Hippocampal formation (tissue), 2 donors: ENCODE results near the gene OLFM2.
A peak's percentile ranks its signal among the peaks of the same experiment; 100 is the strongest.

Experiments
- DNase-seq, 2 donors: peaks; one replicate each; lab custom pipeline; 2025; lab: John Stamatoyannopoulos, UW

OLFM2 gene

DNA sequence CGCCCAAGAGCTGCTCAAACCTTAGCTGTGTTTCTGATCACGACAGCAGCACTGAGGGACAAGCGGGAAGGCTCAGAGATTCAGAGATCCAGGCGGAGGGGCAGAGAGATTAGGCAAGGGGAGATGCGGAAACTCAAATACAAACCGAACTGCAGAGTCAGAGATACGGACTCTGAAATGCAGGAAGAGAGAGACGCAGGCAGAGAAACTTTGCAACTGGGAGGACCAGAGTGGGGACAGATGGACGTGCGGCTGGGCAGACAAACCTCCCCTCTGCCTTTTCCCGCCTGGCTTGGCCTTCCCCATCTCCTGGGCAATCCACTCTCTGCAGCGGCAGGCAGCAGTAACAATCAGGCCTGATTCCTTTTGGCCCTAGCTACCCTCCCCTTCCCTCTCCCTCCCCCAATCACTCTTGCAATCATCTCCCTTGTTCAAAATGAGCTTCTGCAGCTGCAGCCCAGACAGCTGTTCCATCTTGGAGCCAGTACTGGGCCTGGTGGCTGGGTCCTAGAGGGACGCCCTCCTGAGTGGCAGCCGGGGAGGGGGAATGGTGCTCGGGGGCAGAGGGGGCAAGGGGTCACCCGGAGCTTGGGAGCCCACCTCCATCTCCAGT is 29.7 kb downstream of the OLFM2 start:
- peak in 1 of 2 donors; percentile 18 for DNase-seq

DNA sequence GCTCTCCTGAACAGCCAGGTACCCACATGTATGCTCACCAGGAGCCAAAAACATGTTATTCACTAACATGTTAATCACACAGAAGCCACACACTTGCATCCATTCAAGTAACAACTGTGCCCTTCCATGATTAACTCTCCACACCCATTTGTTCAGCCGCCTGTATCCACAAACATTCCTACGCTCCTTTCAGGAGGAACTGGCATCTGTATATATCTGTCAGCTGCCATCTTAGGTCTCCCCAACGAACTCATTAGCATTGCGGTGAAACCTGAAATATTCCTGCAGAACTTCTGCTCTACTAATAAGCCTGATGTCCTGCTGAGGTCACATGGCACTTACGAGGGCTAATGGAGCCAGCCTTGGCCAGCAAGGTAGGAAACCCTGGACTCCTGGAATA is 33.0 kb downstream of the OLFM2 start:
- DNase-seq = no peak

DNA sequence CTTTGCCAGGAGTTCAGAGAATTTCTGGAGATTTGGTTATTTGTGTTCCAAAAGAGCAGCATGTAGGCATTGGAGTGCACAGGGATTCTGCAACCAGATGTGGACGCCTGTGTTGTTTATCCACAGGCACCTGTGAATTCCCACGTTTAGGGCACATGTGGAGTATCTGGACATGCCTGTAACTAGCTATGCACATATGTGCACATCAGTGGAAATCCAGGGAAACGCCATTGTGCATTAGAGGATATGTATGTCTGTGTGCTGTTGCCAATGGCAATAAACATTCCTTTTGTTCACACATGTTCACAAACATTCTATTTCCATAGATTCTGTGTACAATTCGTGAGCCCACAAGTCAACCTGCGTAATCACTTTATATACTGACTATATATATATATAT is 34.7 kb downstream of the OLFM2 start:
- no peak for DNase-seq

DNA sequence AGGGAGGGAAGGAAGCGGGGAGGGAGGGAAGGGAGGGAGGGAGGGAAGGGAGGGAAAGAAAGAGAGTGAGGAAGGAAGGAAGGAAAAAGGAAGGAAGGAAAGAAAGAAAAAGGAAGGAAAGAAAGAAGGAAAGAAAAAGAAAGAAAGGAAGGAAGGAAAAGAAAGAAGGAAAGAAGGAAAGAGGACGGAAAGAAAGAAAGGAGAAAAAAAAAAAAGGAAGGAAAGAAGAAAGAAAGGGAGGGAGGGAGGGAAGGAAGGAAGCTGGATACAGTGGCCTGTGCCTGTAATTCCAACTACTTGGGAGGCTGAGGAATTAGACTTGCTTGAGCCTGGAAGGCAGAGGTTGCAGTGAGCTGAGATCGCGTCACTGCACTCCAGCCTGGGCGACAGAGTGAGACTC is 35.3 kb downstream of the OLFM2 start:
- no peak for DNase-seq

DNA sequence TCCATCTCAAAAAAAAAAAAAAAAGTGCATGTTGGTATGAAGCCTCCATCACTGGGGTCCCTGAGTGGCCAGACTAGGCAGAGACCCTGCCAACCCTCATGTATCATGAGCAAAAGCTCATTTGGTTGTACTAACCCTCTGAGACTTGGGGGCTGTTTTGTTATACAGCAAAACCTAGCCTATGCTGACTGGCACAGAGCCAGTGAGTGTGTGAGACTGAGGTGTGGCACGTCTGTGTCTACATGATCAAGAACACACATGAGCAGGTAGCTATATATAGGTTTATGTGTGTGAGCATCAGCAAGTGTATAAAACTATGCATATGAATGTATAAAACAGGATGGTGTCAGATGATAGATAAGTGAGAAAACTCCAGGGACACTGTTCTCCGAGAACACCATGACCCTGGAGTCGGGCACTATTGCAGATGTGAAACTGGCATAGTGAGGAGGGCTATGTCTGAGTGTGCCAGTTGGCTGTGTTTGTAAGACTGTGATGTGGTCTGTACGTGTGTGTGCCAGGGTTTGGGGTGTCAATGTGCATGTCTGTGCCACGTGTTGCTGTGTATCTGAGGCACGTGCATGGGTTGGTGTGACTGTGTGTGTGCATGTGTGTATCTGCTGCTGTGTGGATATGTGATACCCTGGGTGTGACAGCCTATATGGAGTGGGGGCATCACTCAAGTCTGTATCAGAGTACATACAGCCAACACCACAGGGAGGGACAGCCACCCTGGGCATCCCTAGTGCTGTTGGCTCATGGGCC is 44.5 kb downstream of the OLFM2 start:
- DNase-seq = no peak

DNA sequence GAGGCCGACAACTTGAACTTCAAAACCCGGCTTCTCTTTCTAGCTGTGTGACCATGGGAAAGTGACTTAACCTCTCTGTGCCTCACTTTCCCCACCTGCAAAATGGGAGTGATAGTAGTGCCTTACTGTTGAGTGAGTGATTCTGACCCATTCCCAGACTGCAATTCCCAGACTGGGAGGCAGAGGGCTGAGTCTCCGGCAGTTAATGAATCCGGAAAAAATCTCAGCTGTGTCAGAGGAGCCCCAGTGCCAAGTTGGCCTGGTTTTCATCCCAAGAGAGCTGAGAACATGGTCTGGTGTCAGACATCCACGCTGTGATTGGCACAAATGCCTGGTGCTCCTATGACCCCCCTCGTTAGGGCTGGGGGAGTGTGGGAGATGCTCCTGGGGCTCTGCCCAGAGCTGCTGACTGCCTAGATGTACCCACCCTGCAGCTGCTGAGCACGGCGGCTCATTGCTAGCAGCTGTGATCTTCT is 51.2 kb downstream of the OLFM2 start:
- peak; percentile 49 to 51 for DNase-seq

DNA sequence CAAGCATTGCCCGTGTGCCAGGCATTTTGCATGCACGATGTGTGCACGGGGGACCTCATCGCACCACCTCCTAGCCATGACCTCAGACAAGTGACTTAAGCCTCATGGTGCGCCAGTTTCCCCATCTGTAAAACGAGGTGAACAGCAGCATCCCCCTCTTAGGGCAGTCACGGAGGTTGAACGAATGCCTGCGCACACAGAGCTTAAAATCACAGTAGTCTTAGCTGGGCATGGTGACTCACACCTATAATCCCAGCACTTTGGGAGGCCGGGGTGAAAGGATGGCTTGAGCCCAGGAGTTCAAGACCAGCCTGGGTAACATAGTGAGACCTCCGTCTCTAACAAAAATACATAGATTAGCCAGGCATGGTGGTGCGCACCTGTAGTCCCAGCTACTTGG is 52.6 kb downstream of the OLFM2 start:
- DNase-seq = no peak

DNA sequence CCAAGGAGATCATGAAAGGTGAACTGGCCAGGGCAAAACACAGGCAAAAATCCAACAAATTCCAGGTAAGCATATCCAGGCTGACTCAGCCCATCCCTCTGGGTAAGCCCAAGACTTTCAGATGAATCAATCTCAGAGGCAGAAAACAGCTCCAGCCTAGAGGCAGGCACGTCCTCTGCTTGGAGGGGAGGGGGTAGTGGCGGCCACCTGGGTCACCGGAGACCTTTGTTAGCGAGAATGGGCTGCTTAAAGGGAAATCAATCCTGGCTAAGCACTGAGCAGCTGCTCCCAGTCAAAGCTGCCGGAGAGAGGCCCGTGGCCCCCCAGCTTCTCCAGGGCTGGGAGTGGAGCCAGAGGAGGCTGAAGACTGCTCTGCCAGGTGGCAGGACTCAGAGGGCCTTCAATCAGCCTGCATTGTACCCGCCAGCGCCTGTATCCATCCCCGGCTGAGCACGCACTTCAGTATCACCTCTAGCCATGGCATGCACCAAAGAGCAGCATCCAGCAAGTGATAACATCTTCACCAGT is 53.0 kb downstream of the OLFM2 start:
- DNase-seq = peak in 1 of 2 donors; percentile 14

DNA sequence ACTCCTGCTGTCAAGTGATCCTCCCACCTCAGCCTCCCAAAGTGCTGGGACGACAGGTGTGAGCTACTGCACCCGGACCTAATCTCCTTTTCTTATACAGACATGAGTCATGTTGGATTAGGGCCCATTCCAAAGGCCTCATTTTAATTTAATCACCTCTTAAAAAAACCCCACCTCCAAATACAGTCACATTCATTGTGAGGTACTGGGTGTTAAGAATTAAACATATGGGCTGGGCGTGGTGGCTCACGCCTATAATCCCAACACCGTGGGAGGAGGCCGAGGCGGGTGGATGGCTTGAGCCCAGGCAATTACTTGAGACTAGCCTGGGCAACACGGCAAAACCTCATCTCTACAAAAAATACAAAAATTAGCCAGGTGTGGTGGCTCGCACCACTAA is 54.6 kb downstream of the OLFM2 start:
- DNase-seq = no peak

DNA sequence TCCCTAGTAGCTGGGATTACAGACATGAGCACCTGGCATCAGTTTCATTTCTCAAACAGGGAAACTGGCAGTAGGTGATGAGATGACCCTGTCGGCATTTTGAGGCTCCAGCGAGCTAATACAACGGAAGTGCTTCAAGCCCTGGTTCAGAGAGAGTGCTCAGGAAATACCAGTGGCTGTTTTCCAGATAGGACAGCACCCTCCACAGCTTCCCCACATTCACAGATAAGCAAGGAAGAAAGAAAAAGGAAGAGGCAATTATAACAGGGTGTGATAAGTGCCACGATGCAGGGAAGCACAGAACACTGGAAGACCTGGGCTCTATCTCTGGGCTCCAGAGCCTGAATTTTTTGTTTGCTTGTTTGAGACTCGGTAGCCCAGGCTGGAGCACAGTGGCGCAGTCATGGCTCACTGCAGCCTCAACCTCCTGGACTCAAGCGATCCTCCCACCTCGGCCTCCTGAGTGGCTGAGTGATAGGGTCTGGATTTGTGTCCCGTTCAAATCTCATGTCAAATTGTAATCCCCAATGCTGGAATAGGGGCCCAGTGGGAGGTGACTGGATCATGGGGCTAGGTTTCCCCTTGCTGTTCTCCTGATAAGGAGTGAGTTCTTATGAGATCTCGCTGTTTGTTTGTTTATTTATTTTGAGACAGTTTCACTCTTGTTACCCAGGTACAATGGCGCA is 57.7 kb downstream of the OLFM2 start:
- no peak for DNase-seq

DNA sequence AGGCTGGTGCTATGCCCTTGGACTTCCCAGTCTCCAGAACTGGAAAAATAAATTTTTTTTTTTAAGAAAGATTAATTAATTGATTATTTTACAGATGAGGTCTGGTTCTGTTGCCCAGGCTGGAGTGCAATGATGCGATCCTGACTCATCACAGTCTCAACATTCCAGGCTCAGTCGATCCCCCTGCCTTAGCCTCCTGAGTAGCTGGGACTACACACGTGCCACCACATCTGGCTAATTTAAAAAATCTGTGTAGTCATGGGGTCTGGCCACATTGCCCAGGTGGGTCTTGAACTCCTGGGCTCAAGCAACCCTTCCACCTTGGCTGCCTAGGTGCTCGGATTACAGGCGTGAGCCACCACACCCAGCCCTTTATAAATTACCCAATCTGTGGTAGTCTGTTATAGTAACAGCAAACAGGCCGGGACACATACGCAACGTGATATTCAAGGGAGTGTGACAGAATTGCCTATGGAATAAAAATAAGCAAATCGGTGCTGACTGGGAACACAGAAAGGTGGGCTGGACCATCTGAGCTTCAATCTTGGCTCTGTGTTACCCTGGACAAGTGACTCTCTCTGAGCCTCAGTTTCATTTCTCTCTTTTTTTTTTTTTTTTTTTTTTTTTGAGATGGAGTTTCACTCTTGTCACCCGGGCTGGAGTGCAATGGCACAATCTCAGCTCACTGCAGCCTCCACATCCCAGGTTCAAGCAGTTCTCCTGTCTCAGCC is 58.4 kb downstream of the OLFM2 start:
- DNase-seq = no peak

DNA sequence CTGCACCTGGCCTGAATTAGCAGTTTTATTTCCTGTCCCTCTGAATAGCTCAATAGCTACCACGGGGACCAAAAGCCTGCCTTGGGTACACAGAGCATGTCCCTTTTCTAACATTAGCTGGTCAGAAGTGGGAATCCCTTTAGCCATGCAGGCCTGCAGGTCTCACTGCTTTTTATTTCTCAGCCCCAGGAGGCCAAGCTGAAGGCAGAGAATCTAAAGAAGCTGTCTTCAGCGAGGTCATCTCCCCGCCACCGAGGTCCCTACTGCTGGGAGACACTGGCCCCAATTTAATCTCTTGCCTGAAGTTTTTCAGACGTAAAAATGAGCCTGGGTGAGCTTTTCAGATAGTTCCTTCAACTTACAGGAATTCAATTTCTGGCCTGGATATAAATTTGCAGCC is 60.5 kb downstream of the OLFM2 start:
- no peak for DNase-seq

DNA sequence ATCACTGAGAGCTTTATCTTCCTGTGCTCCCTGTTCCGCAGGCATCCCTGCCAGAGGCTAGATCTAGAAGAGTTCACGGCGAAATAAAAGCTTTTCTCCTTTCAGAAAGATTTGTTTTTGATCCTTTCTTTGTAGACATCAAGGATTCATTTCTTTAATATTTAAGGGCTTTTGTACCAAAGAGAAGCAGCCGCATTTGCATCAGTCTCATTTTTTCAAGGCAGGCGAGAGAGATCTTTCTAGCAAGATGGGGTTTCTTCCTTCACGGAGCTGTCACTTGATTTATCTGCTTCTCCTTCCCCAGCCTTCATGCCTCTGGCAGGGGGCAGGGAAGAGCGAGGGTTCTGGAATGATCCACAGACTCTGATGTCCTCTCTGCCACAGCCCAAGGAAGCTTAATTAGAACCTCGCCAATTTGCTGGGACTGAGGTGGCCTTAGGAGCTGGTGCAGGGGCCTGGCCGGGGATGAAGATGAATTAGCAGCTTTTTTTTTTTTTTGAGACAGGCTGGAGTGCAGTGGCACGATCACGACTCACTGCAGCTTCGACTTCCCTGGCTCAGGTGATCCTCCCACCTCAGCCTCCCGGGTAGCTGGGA is 61.2 kb downstream of the OLFM2 start:
- no peak for DNase-seq

DNA sequence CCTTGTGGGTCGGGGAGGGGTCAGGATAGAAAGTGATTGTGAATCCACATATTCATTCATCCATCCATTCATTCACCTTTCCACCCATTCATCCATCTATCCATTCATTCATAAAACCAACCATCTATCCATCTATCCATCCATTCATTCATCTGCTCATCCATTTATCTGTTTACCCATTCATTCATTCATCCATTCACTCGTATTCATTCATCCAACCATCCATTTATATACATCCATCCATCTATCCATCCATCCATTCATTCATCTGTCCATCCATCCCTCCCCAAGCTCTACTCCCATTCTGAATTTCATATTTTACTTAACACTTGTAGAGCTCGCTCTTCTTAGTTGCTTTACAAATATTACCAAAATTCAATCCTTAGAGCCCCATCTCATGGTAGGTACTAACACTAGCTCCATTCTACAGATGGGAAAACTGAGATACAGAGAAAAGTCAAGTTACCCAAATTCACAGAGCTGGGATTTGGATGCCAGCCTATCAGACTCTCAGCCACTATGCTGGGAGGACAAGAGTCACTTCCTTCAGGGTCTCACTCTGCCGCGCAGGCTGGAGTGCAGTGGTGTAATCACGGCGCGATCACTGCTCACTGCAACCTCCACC is 63.6 kb downstream of the OLFM2 start:
- DNase-seq = no peak

DNA sequence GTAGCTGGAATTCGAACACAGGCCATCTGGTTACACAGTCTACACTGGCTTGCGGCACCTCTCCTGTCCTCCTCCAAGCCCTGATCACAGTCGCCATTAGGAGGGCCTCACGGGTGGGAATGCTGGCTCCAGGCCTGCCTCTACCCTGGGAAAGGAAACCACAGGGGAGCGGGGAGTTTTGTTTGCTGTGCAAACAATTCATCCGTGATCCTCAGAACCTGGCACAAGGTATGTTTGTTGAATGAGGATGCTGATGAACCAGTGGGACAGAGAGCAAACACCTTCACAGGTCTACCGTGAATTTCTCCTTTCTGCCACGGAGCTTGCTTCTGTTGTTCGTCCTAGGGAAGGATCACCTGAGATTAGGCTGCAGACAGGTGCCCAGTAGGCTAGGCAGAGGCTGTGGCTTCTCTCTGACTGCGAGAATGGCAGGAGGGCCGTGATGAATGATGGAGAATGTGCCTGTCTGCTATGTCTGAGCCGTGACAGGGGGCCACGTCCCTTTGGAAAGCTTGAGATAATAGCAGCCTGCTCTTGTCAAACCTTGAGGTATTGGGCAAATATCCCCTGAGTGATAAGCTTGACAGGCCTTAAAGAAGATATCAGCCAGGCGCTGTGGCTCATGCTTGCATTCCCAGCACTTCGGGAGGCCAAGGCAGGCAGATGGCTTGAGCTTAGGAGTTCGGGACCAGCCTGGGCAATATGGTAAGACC is 64.5 kb downstream of the OLFM2 start:
- DNase-seq = no peak

DNA sequence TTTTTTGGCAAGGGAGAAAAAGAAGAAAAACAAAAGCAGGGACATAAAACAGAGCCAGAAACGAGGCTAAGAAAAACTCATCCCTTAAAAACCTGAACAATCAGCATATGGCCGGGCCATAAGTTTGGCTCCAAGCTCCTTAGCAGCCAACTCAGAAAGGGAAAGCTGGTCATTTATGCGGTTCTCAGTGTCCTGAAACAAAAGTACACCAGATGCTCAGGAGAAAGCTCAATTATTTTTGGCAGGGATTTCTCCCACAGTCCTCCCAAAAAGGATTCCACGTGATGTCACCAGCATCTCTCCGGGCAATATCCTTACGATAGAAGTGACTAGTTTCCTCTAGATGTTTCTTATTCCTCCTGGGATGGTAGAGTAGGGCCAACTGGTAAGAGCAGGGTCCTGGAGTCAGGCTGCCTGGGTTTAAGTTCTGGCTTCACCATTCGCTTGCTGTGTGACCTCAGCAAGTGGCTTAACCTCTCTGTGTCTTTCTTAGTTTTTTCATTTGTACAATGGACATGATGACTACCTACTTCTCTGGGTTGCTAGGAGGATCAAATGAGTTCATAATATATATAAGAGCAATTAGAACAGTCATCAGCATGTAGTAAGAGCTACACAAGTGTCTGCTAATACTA is 67.2 kb downstream of the OLFM2 start:
- DNase-seq = peak in 1 of 2 donors; percentile 44

DNA sequence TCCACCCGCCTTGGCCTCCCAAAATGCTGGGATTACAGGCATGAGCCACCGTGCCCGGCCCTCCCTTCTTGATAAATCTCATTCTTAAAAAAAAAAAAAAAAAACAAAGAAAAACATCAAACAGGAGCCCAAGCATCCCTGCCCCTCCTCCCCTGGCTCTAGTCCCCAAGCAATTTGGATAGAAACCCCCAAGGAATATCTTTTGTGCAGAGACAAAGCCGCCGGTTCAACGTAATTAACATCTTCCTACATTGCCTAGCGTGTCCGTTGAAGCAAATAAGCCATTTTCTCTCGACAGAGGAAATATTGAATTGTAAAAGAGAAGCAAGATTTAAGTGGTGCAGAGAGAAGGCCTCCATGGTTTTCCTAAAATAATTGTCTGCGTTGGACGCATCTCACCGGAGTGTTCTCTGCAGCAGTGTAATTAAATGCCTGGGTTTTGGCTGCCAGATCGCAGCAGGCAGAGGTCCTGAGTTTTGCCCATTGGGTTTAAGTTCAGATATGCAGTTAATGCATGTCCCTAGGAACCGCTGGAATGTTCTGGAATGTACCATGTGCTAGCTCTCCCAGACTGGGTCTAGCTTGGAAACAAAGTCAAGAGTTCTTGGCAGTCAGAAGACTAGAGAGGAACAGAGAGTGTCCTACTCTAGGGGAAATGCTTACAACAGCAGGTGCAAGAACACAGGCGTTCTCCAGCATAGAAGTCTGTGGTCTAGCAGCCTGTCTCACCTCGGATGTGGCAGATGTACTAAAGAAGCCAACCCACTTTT is 70.4 kb downstream of the OLFM2 start:
- peak in 1 of 2 donors; percentile 43 for DNase-seq

DNA sequence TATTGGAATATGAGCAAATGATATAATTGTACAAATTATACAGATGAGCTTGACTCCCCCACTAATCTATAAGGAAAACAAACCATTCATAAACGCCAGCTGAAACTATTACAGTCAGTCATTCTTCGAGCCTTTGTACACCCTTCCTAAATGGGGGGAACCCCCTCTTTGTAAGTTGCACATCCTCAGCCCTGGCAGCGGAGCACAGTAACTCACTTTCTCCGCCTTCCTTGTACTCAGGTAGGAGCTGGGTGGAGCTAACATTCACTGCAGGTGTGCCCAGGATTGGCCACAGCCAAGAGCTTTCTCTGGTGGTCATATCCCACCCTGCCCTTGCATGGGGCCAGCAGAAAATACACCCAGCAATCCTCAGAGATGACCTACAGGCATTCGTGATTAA is 72.6 kb downstream of the OLFM2 start:
- no peak for DNase-seq

DNA sequence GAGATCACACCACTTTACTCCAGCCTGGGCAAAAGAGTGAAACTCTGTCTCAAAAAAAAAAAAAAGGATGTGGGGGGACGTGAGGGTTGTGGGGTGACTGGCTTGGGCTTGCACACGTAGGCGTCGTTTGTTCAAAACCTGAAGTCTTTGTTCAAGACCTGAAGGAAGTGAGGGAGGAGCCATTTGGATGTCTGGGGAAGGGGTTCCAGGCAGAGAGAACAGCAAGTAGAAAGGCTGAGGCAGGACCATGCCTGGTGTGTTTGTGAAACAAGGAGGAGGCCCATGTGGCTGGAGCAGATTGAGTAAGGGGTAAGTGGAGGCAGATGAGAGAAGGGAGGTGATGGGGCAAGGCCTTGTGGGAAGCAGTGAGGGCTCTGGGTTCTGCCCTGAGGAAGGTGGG is 73.4 kb downstream of the OLFM2 start:
- DNase-seq = no peak
